HG02973 (cell line): ENCODE results near the gene NALCN.
A peak's percentile ranks its signal among the peaks of the same experiment; 100 is the strongest.

Experiments used
- ATAC-seq: cut with Tn5 transposase; IDR thresholded peaks from one replicate; pipeline ENCODE4 v1.9.1; 2021; ENCODE audit warnings: moderate library complexity; ENCODE audit not compliant: unreplicated experiment

Gene NALCN

DNA sequence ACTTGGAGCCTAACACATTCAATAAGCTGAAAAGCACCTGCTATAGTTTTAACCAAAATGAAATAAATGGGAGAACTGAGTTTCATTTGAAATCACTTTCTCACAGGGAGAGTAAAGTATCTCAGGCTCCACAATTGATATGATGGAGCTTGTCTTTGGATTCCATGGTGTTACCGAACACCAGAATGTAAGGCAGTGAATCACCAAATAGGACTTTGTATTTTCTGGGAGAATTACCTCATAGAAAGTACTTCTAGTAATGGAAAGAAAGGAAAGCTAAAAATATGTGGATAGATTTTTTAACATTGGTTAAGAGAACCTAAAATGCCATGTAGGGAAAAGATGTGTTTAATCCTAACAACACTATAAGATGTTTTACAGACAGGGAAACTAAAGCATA lies 123.6 kb downstream of the NALCN start:
- no peak for ATAC-seq

GRCh38 chr13:101291646-101292515 lies 124.4 kb downstream of the NALCN start:
- ATAC-seq, result no peak

DNA sequence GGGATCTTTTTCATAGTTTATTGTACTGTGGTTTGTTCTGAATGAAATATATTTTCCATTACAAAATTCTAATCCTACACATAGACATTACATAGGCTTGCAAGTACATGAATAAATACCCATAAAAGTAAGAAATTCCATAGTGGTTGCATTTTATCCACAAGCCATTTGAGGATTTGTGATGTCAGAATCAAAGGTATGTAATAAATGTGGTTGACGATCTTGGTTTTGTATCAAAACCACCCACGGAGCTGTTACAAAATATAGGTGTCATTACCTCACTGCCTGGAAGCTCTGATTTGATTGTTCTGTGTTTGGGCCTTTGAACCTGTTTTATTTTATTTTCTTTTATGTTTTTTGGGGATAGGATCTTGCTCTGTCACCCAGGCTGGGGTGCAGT lies 125.1 kb downstream of the NALCN start:
- ATAC-seq, result no peak

DNA sequence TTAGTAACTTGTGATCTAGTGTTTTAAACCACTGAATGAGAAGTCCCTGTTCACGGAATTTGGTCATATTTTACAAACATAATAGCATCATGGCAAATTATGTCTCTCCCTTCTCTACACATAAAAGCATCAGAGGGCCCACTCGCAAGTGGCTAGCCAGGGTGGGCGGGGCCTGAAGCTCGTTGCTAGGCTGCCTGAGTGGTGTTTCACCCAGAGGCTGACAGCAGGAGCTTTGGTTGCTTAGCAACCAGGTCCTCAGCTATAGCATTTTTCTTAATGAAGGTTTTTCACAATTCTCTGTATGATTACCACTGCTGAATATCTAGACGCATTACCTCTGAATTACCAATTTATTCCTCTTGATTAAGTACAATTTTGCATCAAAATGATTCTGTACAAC lies 126.5 kb downstream of the NALCN start:
- ATAC-seq, result no peak

- no peak for ATAC-seq
These were observed 132.5 kb downstream of the NALCN start for GRCh38 chr13:101283782-101284181.

DNA sequence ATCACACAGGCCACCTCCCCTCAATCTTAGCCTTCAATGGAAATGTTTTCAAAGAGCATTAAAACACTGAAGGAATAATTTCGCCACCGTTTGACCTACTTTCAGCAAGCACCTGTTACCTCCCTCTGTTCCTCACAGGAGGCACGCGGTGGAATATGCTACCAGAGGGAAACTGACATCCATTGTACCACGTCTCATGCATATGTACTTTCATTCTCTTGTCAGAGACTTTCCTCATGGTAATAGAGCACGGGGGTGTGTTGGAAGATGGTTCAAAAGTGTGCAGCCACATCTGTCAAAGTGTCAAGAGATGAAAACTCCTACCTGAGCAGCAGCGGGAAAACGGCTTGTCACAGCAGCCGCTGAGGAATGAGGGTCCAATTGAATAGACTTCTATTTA lies 143.4 kb downstream of the NALCN start:
- no peak for ATAC-seq

DNA sequence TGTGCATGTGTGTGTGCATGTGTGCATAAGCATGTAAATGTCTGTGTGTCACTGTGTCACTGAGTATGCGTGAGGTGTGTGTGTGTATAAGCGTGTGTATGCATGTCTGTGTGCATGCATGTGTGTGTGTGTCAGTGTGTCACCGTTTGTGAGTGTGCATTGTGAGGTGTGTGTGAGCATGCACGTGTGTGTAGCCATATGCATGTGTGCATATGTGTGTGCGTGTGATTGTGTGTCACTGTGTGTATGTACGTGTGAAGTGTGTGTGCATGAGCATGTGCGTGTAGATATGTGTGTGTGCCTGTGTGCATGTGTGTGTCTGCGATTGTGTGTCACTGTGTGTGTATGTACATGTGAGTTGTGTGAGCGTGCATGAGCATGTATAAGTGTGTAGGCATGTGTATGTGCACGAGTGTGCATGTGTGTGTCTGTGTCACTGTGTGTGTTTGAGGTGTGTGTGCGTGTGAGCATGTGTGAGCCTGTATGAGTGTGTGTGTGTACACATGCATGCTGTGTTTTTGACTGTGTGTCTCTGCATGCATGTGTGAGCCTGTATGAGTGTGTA lies 144.5 kb downstream of the NALCN start:
- no peak for ATAC-seq

GRCh38 chr13:101267656-101268055 lies 148.7 kb downstream of the NALCN start:
- no peak for ATAC-seq

GRCh38 chr13:101265934-101266333 lies 150.4 kb downstream of the NALCN start:
- ATAC-seq, result no peak

GRCh38 chr13:101264931-101265330 lies 151.4 kb downstream of the NALCN start:
- no peak for ATAC-seq

DNA sequence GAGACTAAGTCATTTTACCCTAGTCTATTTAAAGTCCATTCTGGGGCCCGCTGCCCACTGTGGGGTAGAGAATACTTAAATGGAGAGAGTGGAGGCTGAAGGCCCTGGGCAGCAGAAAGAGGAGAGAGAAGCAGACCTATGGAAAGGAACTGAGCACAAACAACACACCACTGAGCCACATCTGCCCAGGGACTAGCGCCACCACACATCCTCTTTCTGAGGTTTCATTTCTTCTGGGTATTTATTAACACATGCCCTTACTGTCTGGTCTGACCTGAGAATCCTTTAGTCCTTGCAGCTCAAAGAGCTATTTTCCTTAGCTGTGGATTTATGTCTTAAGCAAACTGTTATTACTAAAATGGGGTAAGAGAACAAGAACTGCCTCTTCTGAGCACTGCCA lies 154.0 kb downstream of the NALCN start:
- ATAC-seq, result no peak

DNA sequence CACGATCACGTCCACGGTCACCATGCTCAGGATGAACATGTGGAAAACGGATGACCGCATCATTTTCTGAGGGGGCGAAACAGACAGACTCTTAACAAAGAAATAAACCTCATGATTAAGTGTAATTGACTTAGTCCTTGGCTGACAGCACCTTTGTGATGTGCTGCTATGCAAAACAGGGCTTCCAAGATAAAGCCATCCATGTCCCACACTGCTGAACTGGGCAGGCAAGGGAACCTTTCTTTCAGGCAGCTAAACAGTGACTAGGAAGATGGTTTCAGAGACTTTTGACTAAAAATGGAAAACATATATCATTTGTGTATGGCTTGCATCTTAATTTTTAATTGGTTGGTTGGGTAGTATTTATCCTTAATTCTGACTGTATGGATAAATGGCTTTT lies 157.8 kb downstream of the NALCN start:
- no peak for ATAC-seq

DNA sequence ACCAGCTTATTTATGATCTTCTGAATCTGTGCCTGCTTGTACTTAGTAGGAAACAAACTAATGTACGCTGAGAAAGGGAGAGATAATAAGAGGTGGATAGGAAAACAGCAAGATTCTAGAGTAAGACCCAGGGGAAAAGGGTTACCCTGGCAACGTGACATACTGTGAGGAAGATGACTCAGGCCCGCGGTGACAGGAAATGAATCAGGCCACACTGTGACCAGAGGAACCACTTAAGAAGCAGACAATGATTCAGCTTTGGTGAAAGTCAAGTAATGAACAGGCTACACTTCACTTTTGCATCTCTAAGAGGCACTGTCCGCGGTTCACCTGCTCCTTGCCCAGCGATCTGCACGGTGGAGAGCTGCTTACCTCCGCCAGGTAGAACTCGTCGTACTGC lies 158.2 kb downstream of the NALCN start:
- ATAC-seq, result peak; percentile 97

GRCh38 chr13:101248739-101249514 lies 167.4 kb downstream of the NALCN start:
- ATAC-seq, result no peak

DNA sequence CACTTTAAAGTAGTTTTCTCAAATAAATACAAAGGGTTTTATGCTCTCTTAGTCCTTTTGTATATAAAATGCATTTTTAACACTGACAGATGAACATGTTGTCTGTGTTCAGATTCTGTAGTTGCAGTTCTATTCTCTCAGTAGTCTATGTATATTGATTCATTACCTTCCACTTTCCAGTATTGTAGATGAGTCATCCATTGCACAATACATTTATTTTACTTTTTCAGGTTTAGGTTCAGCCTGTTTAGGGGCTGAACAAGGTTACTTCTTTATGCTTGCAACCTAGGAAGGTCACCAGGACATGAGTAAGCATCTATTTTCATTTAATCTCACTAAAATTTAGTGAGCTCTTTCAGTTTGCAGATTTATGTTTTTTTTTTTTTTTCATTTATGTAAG lies 173.6 kb downstream of the NALCN start:
- no peak for ATAC-seq

DNA sequence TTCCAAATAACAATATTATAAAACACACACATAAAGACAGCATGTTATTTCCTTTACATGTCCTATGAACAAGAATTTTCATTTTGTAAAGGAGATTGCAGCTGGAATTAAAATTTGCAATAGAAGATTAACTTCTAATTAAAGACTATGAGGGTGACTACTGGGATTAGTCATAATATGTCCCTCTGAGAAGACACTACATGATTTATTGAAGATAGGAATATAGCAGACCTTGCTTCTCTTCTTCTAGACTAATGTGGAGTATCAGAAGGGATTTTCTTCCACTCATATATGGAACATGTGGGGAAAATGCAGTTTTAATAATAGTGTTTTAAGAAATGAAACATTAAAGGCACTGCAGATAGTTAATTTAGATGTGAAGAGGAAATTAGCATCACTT lies 177.8 kb downstream of the NALCN start:
- no peak for ATAC-seq

- ATAC-seq, result no peak
These were observed 184.4 kb downstream of the NALCN start for GRCh38 chr13:101231751-101232428.

DNA sequence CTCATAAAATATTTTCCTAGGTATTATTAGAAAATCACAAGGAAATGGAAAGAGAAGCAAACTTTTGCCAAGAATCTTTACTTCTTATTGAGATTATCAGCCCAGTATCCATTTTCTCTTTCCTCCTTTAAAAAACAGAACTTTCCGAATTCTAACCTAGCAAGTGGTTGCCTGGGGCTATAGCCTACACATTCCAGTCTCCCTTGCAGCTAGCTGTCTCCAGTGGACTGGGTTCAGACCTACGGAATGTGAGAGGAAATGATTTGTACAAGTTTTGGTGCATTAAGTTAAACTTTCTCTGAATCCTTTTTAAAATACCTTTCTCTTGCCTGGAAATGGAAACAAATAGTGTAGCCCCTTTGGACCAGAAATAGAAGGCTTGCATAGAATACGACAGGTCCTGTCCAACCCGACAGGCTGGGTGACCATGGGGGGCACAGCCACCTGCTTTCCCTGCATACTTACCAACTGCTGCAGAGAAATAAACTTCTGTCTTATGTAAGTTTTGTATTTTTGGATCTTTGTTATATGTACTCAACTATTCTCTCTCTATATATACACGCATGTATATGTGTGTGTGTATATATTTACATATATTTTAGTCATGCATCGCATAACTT lies 185.9 kb downstream of the NALCN start:
- ATAC-seq, result no peak

- ATAC-seq, result no peak
These were observed 196.6 kb downstream of the NALCN start for GRCh38 chr13:101219609-101220265.

DNA sequence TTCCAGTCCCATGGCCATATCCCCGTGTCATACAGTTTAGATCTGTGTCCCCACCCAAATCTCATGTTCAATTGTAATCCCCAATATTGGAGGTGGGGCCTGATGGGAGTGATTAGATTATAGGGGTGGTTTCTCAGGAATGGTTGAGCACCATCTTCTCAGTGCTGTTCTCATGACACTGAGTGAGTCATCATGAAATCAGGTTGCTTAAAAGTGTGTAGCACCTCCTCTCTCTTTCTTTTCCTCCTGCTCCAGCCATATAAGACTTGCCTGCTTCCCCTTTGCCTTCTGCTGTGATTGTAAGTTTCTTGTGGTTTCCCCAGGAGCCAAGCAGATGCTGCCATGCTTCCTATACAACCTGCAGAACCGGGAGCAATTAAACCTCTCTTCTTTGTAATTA lies 197.8 kb downstream of the NALCN start:
- no peak for ATAC-seq
